Gastrocnemius medialis (tissue), 4 donors: ENCODE measurements around the gene USP36.

Experiments used
- POLR2A ChIP-seq, 2 donors: fragments of 450-650 bp; IDR thresholded peaks; one replicate each; pipeline ENCODE4 v1.6.1; 2017; ENCODE audit warnings: antibody characterized with exemption in 2 of 2, mild to moderate bottlenecking in 2 of 2, moderate library complexity in 2 of 2
- TF ChIP-seq, protein P1 (sequence below), 5 experiments: fragments of 450-650 bp in 3 of 5; fragments of 200-600 bp in 2 of 5; sonication (generic) in 2 of 5; IDR thresholded peaks in 4 of 5; conservative IDR thresholded peaks in 1 of 5; 1 replicate in 4 of 5; 2 replicates in 1 of 5; pipeline ENCODE4 v1.5.1; 2016 to 2019; ENCODE audit warnings: antibody characterized with exemption in 5 of 5, mild to moderate bottlenecking in 3 of 5, moderate library complexity in 3 of 5

DNA sequence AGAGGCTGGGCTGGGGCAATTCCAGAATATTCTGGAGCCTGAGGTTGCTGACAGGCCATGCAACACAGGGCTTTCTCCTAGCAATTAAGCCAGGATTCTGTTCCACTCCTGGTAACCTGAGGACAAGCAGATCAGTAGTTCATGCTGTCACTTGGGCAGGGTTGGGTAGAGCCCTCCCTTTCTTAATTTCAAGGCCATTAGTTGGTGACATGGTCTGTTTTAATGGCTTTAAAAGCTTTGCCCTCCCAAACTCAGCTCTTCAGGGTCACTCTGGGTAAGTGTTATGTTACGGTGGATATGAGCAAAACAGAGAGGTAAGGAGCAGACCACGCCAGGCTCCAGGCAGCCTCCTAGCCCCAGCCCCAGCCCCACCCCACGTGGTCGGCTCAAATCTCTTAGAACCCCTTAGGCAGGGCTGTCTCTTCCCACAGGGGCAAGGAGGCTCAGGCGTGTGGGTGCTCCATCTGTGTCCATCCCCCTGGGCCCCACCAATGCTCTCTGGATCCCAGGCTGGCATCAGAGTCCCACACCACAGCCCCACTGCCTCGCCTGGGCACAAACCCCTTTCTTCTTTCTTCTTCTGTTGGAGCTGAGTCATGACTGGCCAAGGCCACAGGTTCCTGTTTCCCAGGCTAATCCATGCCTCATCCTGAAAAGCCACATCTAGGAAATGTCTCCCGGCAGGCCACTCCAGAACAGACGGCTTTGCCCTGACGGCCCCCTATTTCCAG, 34.9 kb upstream of the USP36 start:
- TF ChIP-seq, protein P1, sequence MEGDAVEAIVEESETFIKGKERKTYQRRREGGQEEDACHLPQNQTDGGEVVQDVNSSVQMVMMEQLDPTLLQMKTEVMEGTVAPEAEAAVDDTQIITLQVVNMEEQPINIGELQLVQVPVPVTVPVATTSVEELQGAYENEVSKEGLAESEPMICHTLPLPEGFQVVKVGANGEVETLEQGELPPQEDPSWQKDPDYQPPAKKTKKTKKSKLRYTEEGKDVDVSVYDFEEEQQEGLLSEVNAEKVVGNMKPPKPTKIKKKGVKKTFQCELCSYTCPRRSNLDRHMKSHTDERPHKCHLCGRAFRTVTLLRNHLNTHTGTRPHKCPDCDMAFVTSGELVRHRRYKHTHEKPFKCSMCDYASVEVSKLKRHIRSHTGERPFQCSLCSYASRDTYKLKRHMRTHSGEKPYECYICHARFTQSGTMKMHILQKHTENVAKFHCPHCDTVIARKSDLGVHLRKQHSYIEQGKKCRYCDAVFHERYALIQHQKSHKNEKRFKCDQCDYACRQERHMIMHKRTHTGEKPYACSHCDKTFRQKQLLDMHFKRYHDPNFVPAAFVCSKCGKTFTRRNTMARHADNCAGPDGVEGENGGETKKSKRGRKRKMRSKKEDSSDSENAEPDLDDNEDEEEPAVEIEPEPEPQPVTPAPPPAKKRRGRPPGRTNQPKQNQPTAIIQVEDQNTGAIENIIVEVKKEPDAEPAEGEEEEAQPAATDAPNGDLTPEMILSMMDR (IDR thresholded peaks at IDR 0.05 in 4 of 5, conservative IDR thresholded peaks at IDR 0.05 in 1 of 5), result no peak
- no peak for TF ChIP-seq POLR2A (IDR thresholded peaks at IDR 0.05)
